MCF 10A (cell line): Measurements from ENCODE around the gene ZNF548. TPM values are rescaled to one million over a fixed set of nuclear protein-coding genes. Genes with fewer than 3 reads are reported as not detected.
A peak's percentile ranks its signal among the peaks of the same experiment; 100 is the strongest.

Experiments
- BruUV-seq: library from RNA; stranded (reverse); fragments of 400-500 nt; replicated peaks from 2 replicates; lab custom pipeline; 2021; lab: Mats Ljungman, UMichigan
- CTCF ChIA-PET: fragments of 300-600 bp; sonication (Branson Sonifier 250); formaldehyde crosslinking; extraction: SDS; loops from one replicate; lab custom pipeline; 2021; ENCODE audit warnings: antibody characterized with exemption, inconsistent platforms; lab: Yijun Ruan, JAX
- POLR2A ChIA-PET: fragments of 300-600, 350-650 bp; sonication (Branson Sonifier 250); formaldehyde crosslinking; extraction: SDS; loops from one replicate; lab custom pipeline; 2020; ENCODE audit warnings: antibody characterized with exemption, inconsistent platforms; lab: Yijun Ruan, JAX
- DNase-seq: peaks from one replicate; pipeline ENCODE4 v3.0.0-alpha.2; 2018; ENCODE audit not compliant: unreplicated experiment
- H3K27ac Mint-ChIP-seq: one replicate; pipeline ENCODE4 v1.8.0; 2022; ENCODE audit warnings: mild to moderate bottlenecking, low read depth, mixed read lengths; ENCODE audit not compliant: unreplicated experiment
- H3K27me3 Mint-ChIP-seq: one replicate; pipeline ENCODE4 v1.8.0; 2022; ENCODE audit warnings: mixed read lengths; ENCODE audit not compliant: insufficient read depth, unreplicated experiment
- H3K36me3 Mint-ChIP-seq: one replicate; pipeline ENCODE4 v1.8.0; 2022; ENCODE audit warnings: mild to moderate bottlenecking, moderate library complexity, mixed read lengths; ENCODE audit not compliant: insufficient read depth, unreplicated experiment
- H3K4me1 Mint-ChIP-seq: one replicate; pipeline ENCODE4 v1.8.0; 2022; ENCODE audit warnings: mixed read lengths; ENCODE audit not compliant: insufficient read depth, unreplicated experiment
- H3K4me3 Mint-ChIP-seq: one replicate; pipeline ENCODE4 v1.8.0; 2022; ENCODE audit warnings: mild to moderate bottlenecking, moderate library complexity, mixed read lengths; ENCODE audit not compliant: unreplicated experiment
- H3K9me3 Mint-ChIP-seq: one replicate; pipeline ENCODE4 v1.8.0; 2022; ENCODE audit warnings: mixed read lengths; ENCODE audit not compliant: unreplicated experiment
- CTCF ChIP-seq: fragments of 200-600 bp; IDR thresholded peaks from one replicate; pipeline ENCODE4 v1.8.0; 2022; ENCODE audit warnings: antibody characterized with exemption, mild to moderate bottlenecking; ENCODE audit not compliant: unreplicated experiment
- intact Hi-C: fragments of 100-400 bp; cut with micrococcal nuclease; formaldehyde crosslinking; loops from 2 replicates; pipeline ENCODE4 v1.14.1; 2022
- total RNA-seq: library from RNA; stranded (reverse); gene quantifications from 2 replicates; pipeline ENCODE4 v1.2.3, GENCODE V29; 2022

Gene ZNF548
- total RNA-seq, 1 experiment from 2014 or later: 23.7 TPM

GRCh38 chr19:57350877-57351805, 38.5 kb upstream of the ZNF548 start, which contains the start of gene ZNF304:
TSS of gene ZNF304 (plus strand) at chr19:57351271. CDS start at chr19:57351665, 394 bp downstream.
- Mint-ChIP-seq H3K27ac (peak within 1 kb of the TSS; percentile 97), H3K36me3 (peaks cover 28% of the 10 kb centered on the region), H3K27me3 (no peaks in the 10 kb centered on the region), H3K9me3 (peaks cover 7% of the 10 kb centered on the region), H3K4me1 (peaks cover 21% of the 10 kb centered on the region), H3K4me3 (peak within 1 kb of the TSS; percentile 90)
- no peak for TF ChIP-seq CTCF
- intact Hi-C loops: loop anchor here (2.0 kb wide), 1 partner anchor 70 kb away; the partner anchor contains the start of gene ZNF460
- TSS peak; percentile 61 for BruUV-seq
- POLR2A ChIA-PET: interaction anchor here (0.7 to 2.7 kb wide), 20 partner anchors 8 to 469 kb away, joined by 3 to 29 read pairs (median 4); partner anchors contain the start of genes TRAPPC2B, ZNF419, ZNF547 and ZNF805
- DNase-seq: peak; percentile 98
- CTCF ChIA-PET: interaction anchor here (0.6 to 1.2 kb wide), 5 partner anchors 10 to 220 kb away, joined by 3 to 6 read pairs (median 3); no protein-coding TSS in a partner anchor

GRCh38 chr19:57351867-57352266, 37.8 kb upstream of the ZNF548 start:
- no peak for TF ChIP-seq CTCF
- no TSS peak for BruUV-seq
- Mint-ChIP-seq H3K4me3 (peak overlapping the region; percentile 90), H3K27me3 (no peaks in the 10 kb centered on the region), H3K36me3 (peaks cover 35% of the 10 kb centered on the region), H3K9me3 (peaks cover 7% of the 10 kb centered on the region), H3K27ac (peak overlapping the region; percentile 97), H3K4me1 (peaks cover 21% of the 10 kb centered on the region)
- intact Hi-C loops: loop anchor here (2.0 kb wide), 1 partner anchor 71 kb away; the partner anchor contains the start of gene ZNF460
- DNase-seq: no peak
- ChIA-PET POLR2A (interaction anchor here (0.9 to 2.7 kb wide), 4 partner anchors 10 to 49 kb away, joined by 3 to 29 read pairs (median 12); partner anchors contain the start of genes TRAPPC2B and ZNF547), CTCF (no interaction called here)

GRCh38 chr19:57355916-57356315, 33.7 kb upstream of the ZNF548 start:
- no TSS peak for BruUV-seq
- peaks cover 53% of the 10 kb centered on the region for H3K36me3 Mint-ChIP-seq
- no peak for TF ChIP-seq CTCF
- POLR2A ChIA-PET: no interaction called here
- no peak overlapping the region for H3K4me3 Mint-ChIP-seq
- CTCF ChIA-PET: interaction anchor here (1.1 kb wide), 1 partner anchor 50 kb away, joined by 3 read pairs; no protein-coding TSS in a partner anchor
- no peaks in the 10 kb centered on the region for H3K27me3 Mint-ChIP-seq
- no peak overlapping the region for H3K27ac Mint-ChIP-seq
- intact Hi-C loops: no loop called here
- peaks cover 21% of the 10 kb centered on the region for H3K4me1 Mint-ChIP-seq
- DNase-seq: no peak
- peaks cover 7% of the 10 kb centered on the region for H3K9me3 Mint-ChIP-seq

- Mint-ChIP-seq H3K9me3 (peaks cover 7% of the 10 kb centered on the region), H3K36me3 (peaks cover 50% of the 10 kb centered on the region), H3K4me3 (no peak overlapping the region), H3K27me3 (no peaks in the 10 kb centered on the region), H3K4me1 (peaks cover 13% of the 10 kb centered on the region), H3K27ac (no peak overlapping the region)
- ChIA-PET POLR2A (interaction anchor here (0.5 kb wide), 1 partner anchor 588 kb away, joined by 3 read pairs; no protein-coding TSS in a partner anchor), CTCF (interaction anchor here (0.5 to 1.3 kb wide), 4 partner anchors 9 to 77 kb away, joined by 3 to 8 read pairs (median 4); partner anchors contain the start of gene ZNF460)
- no peak for TF ChIP-seq CTCF
- intact Hi-C loops: no loop called here
- no TSS peak for BruUV-seq
- no peak for DNase-seq
These were observed 32.2 kb upstream of the ZNF548 start for GRCh38 chr19:57357406-57357805.
